GM12892 (cell line): Measurements from ENCODE around the gene MYO3B. TPM values are rescaled to one million over a fixed set of nuclear protein-coding genes. Genes with fewer than 3 reads are reported as not detected.

Source experiments
- DNase-seq: peaks from one replicate; pipeline ENCODE4 v3.0.0; 2011; ENCODE audit not compliant: insufficient read length
- FAIRE-seq: peaks from 2 replicates; lab custom pipeline; 2011; peaks lifted over from hg19 to GRCh38; lab: Jason Lieb, UNC
- POLR2A ChIP-seq: IDR thresholded peaks from 2 replicates; pipeline ENCODE4 v1.6.1; 2011; ENCODE audit warnings: low read depth, low read length, control low read depth
- POLR2AphosphoS5 ChIP-seq: IDR thresholded peaks from 2 replicates; pipeline ENCODE4 v1.6.1; 2011; ENCODE audit warnings: low read depth, low read length, control low read depth
- TAF1 ChIP-seq: IDR thresholded peaks from 2 replicates; pipeline ENCODE4 v1.6.1; 2011; ENCODE audit warnings: low read depth, mild to moderate bottlenecking, control low read depth, low read length, borderline replicate concordance
- polyA plus RNA-seq: library from polyadenylated mRNA; unstranded; fragments of >200 nt; gene quantifications from one replicate; pipeline ENCODE4 v1.2.1, GENCODE V29; 2012; ENCODE audit warnings: missing spikeins, inconsistent platforms; ENCODE audit not compliant: missing spikeins

Gene MYO3B, protein sequence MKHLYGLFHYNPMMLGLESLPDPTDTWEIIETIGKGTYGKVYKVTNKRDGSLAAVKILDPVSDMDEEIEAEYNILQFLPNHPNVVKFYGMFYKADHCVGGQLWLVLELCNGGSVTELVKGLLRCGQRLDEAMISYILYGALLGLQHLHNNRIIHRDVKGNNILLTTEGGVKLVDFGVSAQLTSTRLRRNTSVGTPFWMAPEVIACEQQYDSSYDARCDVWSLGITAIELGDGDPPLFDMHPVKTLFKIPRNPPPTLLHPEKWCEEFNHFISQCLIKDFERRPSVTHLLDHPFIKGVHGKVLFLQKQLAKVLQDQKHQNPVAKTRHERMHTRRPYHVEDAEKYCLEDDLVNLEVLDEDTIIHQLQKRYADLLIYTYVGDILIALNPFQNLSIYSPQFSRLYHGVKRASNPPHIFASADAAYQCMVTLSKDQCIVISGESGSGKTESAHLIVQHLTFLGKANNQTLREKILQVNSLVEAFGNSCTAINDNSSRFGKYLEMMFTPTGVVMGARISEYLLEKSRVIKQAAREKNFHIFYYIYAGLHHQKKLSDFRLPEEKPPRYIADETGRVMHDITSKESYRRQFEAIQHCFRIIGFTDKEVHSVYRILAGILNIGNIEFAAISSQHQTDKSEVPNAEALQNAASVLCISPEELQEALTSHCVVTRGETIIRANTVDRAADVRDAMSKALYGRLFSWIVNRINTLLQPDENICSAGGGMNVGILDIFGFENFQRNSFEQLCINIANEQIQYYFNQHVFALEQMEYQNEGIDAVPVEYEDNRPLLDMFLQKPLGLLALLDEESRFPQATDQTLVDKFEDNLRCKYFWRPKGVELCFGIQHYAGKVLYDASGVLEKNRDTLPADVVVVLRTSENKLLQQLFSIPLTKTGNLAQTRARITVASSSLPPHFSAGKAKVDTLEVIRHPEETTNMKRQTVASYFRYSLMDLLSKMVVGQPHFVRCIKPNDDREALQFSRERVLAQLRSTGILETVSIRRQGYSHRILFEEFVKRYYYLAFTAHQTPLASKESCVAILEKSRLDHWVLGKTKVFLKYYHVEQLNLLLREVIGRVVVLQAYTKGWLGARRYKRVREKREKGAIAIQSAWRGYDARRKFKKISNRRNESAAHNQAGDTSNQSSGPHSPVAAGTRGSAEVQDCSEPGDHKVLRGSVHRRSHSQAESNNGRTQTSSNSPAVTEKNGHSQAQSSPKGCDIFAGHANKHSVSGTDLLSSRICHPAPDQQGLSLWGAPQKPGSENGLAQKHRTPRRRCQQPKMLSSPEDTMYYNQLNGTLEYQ (N-terminal part only)
- 0.78 TPM for polyA plus RNA-seq

DNA sequence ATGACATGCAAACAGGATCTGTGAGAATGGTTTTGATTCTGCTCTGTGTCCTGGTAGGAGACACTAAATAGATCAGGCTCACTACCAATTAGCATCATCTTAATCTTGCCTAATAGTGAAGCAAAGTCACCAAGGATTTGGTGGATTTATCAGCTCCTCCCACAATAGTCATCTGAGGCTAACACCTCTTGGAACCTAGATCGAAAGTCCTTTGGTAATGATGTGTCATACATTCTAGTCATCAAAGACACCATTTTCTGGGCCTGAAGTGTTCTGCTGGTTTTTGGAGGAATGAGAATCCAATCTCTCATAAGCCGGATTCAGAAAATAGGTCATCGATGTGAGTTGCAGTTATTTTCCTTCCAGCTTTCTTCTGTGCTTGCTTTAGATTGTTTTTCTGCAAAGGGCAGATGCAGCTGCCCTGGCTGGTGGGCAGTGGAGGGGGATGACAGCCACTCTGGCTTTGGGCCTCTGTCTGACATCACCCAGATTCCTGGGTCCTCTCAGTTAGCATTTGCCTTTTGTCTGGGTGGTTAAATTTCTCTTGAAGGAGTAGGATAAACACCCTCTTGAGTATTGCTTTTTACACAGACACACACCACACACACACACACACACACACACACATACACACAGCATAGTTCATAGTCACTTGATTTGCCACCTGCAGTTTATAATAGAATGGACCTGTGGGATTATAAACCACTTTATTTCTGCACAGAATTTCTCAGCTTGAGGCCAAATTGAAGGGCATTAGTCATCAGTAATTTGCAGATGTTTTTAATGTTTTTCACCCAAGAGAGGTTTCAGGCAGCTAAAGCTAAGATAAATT lies at the start of gene MYO3B:
TSS of gene MYO3B (plus strand) at position 198 of the 832 bp plus-strand sequence. CDS start at position 339, 141 bp downstream.
- no peak for TF ChIP-seq POLR2AphosphoS5
- no peak for TF ChIP-seq TAF1
- no peak for TF ChIP-seq POLR2A
- DNase-seq (no peak), FAIRE-seq (peak; percentile 60)

DNA sequence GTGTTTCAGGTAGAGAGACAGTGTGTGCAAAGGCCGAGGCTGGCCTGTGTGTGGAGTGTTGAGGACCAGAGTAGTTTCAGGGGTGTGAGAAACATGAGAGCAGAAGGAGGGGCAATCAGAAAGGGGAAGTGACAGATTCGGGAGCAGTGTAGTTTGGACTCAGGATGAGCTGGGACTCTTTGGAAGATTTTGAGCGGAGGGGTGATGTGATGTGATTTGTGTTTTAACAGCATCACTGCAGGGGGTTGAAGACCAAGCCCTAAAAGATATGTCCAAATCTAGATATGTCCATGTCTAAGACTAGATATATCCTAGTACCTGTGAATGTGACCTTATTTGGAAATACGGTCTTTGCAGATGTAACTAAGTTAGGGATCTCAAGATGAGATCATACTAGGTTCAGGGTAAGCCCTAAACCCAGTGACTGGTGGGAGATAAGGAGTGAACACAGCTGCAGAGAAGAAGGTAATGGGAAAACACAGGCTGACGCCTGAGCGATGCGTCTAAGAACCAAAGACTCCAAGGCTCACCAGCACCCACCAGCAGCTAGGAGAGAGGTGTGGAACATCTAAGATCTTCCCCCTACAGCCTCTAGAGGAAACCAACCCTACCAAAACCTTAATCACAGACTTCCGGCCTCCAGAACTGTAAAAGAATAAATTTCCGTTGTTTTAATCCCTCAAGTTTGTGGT lies 38.5 kb upstream of the MYO3B start:
- FAIRE-seq (peak; percentile 79), DNase-seq (no peak)
- TF ChIP-seq POLR2A: no peak
- TF ChIP-seq POLR2AphosphoS5: no peak
- TF ChIP-seq TAF1: no peak

DNA sequence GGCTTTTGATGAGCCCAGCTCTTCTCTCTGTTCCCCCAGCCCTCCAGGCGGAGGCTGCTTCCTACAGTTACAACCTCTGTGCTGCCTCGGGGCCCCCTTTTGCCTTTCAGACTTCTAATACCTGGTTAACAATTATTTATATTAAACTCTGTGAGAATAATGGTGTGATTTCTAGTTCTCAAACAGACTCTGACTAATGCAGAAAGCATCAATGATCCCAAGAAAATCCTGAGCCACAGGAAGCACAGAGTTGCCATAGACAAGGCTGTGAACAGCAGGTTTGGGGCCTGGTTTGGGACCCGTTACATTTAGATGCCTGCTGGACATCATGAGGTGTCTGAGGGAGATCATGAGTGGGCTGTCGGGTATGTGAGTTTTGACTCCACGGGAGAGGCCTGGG lies 37.4 kb upstream of the MYO3B start:
- no peak for TF ChIP-seq POLR2AphosphoS5
- TF ChIP-seq POLR2A: no peak
- no peak for TF ChIP-seq TAF1
- DNase-seq (no peak), FAIRE-seq (peak; percentile 24)

DNA sequence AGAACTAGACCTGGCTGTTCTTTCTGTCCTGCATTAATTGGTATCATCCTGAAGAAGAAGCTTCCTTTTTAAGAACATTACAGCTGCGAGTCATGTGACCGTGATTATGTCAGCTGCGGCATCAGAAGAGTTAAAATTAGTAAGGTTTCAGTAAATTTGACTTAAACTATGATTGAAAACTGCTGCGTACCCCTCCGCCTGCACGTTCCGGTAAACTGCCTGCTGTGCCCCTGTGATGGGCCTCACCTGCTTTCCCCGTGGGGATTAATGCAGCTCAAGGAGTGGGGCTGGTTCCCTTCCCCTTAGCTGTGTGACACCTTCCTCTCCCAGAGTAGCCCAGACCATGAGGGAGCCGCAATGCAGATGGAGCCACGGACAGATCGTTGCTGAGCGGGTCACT lies 36.1 kb upstream of the MYO3B start:
- TF ChIP-seq POLR2AphosphoS5: no peak
- TF ChIP-seq TAF1: no peak
- TF ChIP-seq POLR2A: no peak
- peak; percentile 64 for FAIRE-seq
- DNase-seq: peak; percentile 32

DNA sequence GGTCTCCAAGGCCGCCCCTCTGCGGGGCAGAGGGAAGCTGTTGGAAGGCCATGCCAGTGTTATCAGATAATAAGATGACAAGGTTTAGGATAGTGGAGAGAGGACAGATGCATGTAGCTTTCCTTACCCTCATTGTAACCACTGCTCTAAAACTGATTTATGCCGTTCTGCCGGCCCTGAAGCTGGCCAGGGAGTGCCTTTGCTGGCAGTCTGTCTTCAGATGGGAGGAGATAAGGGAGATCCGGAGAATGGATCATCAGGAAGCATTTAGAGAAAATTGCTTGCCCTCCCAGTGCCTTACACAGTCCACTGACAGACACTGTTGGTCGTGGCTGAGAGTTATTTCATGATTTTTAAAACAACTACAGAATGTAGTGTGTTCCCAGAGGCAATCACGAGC lies 35.4 kb upstream of the MYO3B start:
- FAIRE-seq: no peak
- DNase-seq: no peak
- TF ChIP-seq POLR2A: no peak
- no peak for TF ChIP-seq POLR2AphosphoS5
- TF ChIP-seq TAF1: no peak

DNA sequence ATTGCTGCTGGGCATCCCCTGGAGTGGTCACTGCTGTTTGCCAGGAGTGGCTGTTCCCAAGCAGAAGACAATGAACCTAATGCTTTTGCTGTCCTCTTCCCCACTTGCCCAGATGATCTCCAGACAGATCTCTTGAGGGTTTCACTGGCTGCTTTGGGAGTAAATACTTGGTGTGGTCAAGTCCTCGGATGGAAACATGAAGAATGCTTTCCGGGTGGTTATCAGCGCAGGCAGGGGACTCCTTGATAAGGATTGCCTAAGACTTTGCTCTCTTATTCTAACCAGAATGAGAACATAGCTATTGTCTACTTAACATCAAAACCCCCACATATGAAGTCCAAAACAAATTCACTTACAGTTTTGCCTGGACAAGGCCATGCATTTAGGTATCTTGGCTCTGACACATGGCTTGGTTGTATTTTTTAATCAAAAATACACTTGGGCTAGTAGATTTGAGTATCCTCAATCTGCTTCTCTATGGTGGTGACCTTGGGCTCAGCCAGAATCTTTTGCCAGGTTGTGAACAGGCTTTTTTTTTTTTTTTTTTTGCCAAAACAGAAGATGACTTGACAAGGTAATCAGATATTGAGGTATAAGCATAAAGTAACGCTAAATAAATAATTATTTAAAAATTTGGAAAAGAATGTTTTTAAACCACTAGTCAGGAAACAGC lies 34.8 kb upstream of the MYO3B start:
- no peak for TF ChIP-seq POLR2A
- no peak for TF ChIP-seq TAF1
- TF ChIP-seq POLR2AphosphoS5: no peak
- DNase-seq (no peak), FAIRE-seq (no peak)

DNA sequence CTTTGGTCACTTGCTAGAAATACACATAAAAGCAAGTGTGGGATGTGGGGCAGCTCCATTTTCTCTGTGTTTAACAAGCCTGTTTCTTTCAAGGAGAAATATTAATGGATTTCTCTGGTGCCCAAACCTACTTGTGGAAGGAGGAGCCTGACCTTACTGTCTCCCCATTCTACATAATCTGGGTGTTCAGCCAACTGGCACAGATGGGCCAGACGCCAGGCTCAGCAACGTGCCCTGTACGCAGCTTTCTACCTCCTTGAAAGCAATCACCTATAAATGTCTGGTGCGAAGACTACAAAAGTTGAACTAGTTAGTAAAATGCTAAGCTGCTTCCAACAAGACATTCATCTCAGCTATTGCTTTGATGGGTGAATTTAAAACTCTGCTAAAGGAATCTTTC lies 33.2 kb upstream of the MYO3B start:
- FAIRE-seq (no peak), DNase-seq (no peak)
- TF ChIP-seq POLR2AphosphoS5 (no peak), TAF1 (no peak), POLR2A (no peak)

DNA sequence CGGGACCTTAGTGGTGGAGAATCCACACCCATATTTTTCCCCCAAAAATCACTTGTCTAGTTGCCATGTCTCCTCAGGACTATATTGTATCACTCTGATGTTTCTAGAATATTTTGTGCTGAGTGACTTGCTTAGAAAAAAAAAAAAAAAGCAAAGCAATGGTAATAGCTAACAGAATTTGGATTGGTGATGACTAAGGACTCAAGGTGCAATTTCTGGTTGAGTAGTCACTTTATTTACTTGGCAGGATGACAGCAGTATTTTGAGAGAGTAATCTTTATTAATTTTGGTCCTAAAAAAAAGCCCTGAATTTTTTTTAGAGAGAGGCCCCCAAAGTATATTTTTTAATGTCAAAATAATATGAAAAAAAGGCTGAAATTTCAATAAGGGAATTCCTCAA lies 32.8 kb upstream of the MYO3B start:
- FAIRE-seq (no peak), DNase-seq (no peak)
- TF ChIP-seq POLR2A: no peak
- TF ChIP-seq POLR2AphosphoS5: no peak
- TF ChIP-seq TAF1: no peak

DNA sequence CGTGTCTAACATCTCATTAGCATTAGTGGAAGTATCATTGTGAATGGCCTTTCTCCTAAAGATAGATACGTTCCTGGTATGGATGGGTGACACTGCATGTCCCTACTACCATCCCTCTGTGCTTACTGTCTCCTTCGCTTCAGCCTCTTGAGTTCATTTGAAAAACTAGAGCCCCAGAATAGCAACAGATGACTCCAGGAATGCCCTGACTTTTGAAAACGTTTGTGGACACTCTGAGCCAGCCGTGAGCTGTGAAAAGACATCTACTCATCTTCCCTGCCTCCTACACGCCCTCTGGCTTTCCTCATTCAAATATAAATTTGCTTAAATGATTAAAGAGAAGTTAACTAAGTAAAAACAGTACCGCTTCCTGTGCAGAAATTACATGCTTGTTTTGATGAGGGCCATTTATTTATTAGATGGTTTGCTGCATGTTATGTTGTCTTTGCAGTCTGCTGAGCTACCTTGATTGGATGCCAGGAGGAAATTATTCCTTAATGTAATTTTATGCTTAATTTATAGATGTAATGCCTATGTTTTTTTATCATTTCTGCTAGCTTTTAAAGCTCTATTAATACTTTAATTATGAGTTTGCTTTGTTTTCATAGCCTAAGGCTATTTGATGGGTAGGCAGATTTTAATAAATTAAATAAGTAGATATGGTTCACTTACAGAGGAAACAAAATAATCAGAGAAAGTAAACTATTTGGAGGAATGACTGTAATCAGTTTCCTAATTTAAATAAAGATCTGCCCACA lies 32.1 kb upstream of the MYO3B start:
- no peak for TF ChIP-seq POLR2A
- TF ChIP-seq POLR2AphosphoS5: no peak
- no peak for TF ChIP-seq TAF1
- FAIRE-seq (no peak), DNase-seq (no peak)

DNA sequence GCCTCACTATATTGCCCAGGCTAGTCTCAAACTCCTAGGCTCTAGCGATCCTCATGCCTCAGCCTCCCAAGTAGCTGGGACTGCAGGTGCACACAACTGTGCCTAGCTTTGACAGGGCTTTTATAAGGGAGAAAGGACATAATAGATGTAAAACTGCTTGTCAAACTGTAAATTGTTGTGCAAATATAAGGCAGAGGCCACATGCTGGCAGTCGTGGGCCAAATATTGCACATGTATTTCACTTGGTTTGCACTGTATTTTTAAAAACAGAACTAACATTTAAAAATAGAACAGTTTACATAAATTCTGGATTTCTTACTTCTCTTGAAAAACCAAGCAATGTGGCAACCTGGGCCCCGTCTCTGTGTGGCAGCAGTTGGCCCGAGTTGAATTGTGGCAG lies 31.2 kb upstream of the MYO3B start:
- FAIRE-seq: no peak
- no peak for DNase-seq

More for the DNA sequence above, 31.2 kb upstream of the MYO3B start:
- TF ChIP-seq TAF1: no peak
- no peak for TF ChIP-seq POLR2A
- TF ChIP-seq POLR2AphosphoS5: no peak
